ENCODE measurements around the gene POLR1G.
"Not testable (repeated sequence)": the region's sequence is repeated elsewhere in the genome, so short reads cannot be mapped to it uniquely, and the experiment has no call there.

POLR1G gene

GRCh38 chr19:45400192-45400591, 6.3 kb upstream of the POLR1G start:
- Histone ChIP-seq H3K4me3 (ENCODE audit: extremely low read depth, insufficient read depth, low read length, poor library complexity, severe bottlenecking) (no peak overlapping the region), H3K36me3 (ENCODE audit: control insufficient read depth, insufficient read depth, low read length) (peaks cover 23% of the 10 kb centered on the region), H3K27ac (ENCODE audit: low read depth, low read length, severe bottlenecking) (no peak overlapping the region), H3K4me1 (ENCODE audit: control insufficient read depth, insufficient read depth, low read length, poor library complexity, severe bottlenecking) (peaks cover 20% of the 10 kb centered on the region), H3K9me3 (ENCODE audit: control insufficient read depth, low read length) (no peaks in the 10 kb centered on the region)
- WGBS, 2 experiments (ENCODE audit: insufficient coverage in 2 of 2), result 100% methylated on average over 3 of the region's 6 CpGs

GRCh38 chr19:45401815-45402214, 4.6 kb upstream of the POLR1G start:
- Histone ChIP-seq H3K36me3 (ENCODE audit: control insufficient read depth, insufficient read depth, low read length) (peaks cover 16% of the 10 kb centered on the region), H3K27ac (ENCODE audit: low read depth, low read length, severe bottlenecking) (peak overlapping the region; percentile 29), H3K4me1 (ENCODE audit: control insufficient read depth, insufficient read depth, low read length, poor library complexity, severe bottlenecking) (peaks cover 20% of the 10 kb centered on the region), H3K9me3 (ENCODE audit: control insufficient read depth, low read length) (no peaks in the 10 kb centered on the region), H3K4me3 (ENCODE audit: extremely low read depth, insufficient read depth, low read length, poor library complexity, severe bottlenecking) (no peak overlapping the region)
- 95 to 98% methylated on average over 5 of the region's 6 CpGs for WGBS, 2 experiments (ENCODE audit: insufficient coverage in 2 of 2)

- H3K9me3 ChIP-seq (ENCODE audit: control insufficient read depth, low read length), result no peaks in the 10 kb centered on the region
- peaks cover 16% of the 10 kb centered on the region for H3K36me3 ChIP-seq (ENCODE audit: control insufficient read depth, insufficient read depth, low read length)
- peak overlapping the region; percentile 11 for H3K4me3 ChIP-seq (ENCODE audit: extremely low read depth, insufficient read depth, low read length, poor library complexity, severe bottlenecking)
- H3K27ac ChIP-seq (ENCODE audit: low read depth, low read length, severe bottlenecking), result peak overlapping the region; percentile 36
- H3K4me1 ChIP-seq (ENCODE audit: control insufficient read depth, insufficient read depth, low read length, poor library complexity, severe bottlenecking), result peaks cover 20% of the 10 kb centered on the region
- WGBS, 2 experiments (ENCODE audit: insufficient coverage in 2 of 2), result 16 to 18% methylated on average over 27 to 38 of the region's 40 CpGs
Observed at GRCh38 chr19:45402298-45403061, 4.0 kb upstream of the POLR1G start.

- Histone ChIP-seq H3K36me3 (ENCODE audit: control insufficient read depth, insufficient read depth, low read length) (peaks cover 20% of the 10 kb centered on the region), H3K4me3 (ENCODE audit: extremely low read depth, insufficient read depth, low read length, poor library complexity, severe bottlenecking) (peak overlapping the region; percentile 86)
- 69 to 75% methylated on average over 3 to 4 of the region's 4 CpGs for WGBS, 2 experiments (ENCODE audit: insufficient coverage in 2 of 2)
Observed at GRCh38 chr19:45403272-45403671, 3.2 kb upstream of the POLR1G start.

GRCh38 chr19:45403781-45404556, 2.5 kb upstream of the POLR1G start:
- Histone ChIP-seq H3K4me3 (ENCODE audit: extremely low read depth, insufficient read depth, low read length, poor library complexity, severe bottlenecking) (peak overlapping the region; percentile 86), H3K4me1 (ENCODE audit: control insufficient read depth, insufficient read depth, low read length, poor library complexity, severe bottlenecking) (peaks cover 20% of the 10 kb centered on the region), H3K9me3 (ENCODE audit: control insufficient read depth, low read length) (no peaks in the 10 kb centered on the region), H3K27ac (ENCODE audit: low read depth, low read length, severe bottlenecking) (no peak overlapping the region), H3K36me3 (ENCODE audit: control insufficient read depth, insufficient read depth, low read length) (peaks cover 27% of the 10 kb centered on the region)
- 3 to 4% methylated on average over 16 to 17 of the region's 25 CpGs for WGBS, 2 experiments (ENCODE audit: insufficient coverage in 2 of 2)

More at GRCh38 chr19:45403272-45403671, 3.2 kb upstream of the POLR1G start:
- Histone ChIP-seq H3K27ac (ENCODE audit: low read depth, low read length, severe bottlenecking) (peak overlapping the region; percentile 36), H3K9me3 (ENCODE audit: control insufficient read depth, low read length) (no peaks in the 10 kb centered on the region), H3K4me1 (ENCODE audit: control insufficient read depth, insufficient read depth, low read length, poor library complexity, severe bottlenecking) (peaks cover 20% of the 10 kb centered on the region)

- Histone ChIP-seq H3K27ac (ENCODE audit: low read depth, low read length, severe bottlenecking) (peak within 1 kb of the TSS; percentile 99), H3K4me1 (ENCODE audit: control insufficient read depth, insufficient read depth, low read length, poor library complexity, severe bottlenecking) (peaks cover 20% of the 10 kb centered on the region)
- 2 to 3% methylated on average over 40 to 45 of the region's 46 CpGs for WGBS, 2 experiments (ENCODE audit: insufficient coverage in 2 of 2)
Observed at GRCh38 chr19:45404557-45405434, 1.6 kb upstream of the POLR1G start, which contains the start of gene PPP1R13L. Gene PPP1R13L, minus strand, starts transcription at chr19:45405069. Its CDS starts 6,751 bp downstream, at chr19:45398318.

GRCh38 chr19:45405435-45406225, 814 bp upstream of the POLR1G start:
- H3K4me1 ChIP-seq (ENCODE audit: control insufficient read depth, insufficient read depth, low read length, poor library complexity, severe bottlenecking), result peaks cover 20% of the 10 kb centered on the region
- H3K36me3 ChIP-seq (ENCODE audit: control insufficient read depth, insufficient read depth, low read length), result peaks cover 27% of the 10 kb centered on the region
- WGBS, 2 experiments (ENCODE audit: insufficient coverage in 2 of 2), result 0 to 1% methylated on average over 32 to 45 of the region's 48 CpGs
- peak overlapping the region; percentile 99 for H3K27ac ChIP-seq (ENCODE audit: low read depth, low read length, severe bottlenecking)
- no peaks in the 10 kb centered on the region for H3K9me3 ChIP-seq (ENCODE audit: control insufficient read depth, low read length)
- peak overlapping the region; percentile 86 for H3K4me3 ChIP-seq (ENCODE audit: extremely low read depth, insufficient read depth, low read length, poor library complexity, severe bottlenecking)

More at GRCh38 chr19:45404557-45405434, 1.6 kb upstream of the POLR1G start, which contains the start of gene PPP1R13L:
- peaks cover 25% of the 10 kb centered on the region for H3K36me3 ChIP-seq (ENCODE audit: control insufficient read depth, insufficient read depth, low read length)
- no peaks in the 10 kb centered on the region for H3K9me3 ChIP-seq (ENCODE audit: control insufficient read depth, low read length)
- H3K4me3 ChIP-seq (ENCODE audit: extremely low read depth, insufficient read depth, low read length, poor library complexity, severe bottlenecking), result peak within 1 kb of the TSS; percentile 86

- Histone ChIP-seq H3K4me1 (ENCODE audit: control insufficient read depth, insufficient read depth, low read length, poor library complexity, severe bottlenecking) (peaks cover 18% of the 10 kb centered on the region), H3K36me3 (ENCODE audit: control insufficient read depth, insufficient read depth, low read length) (peaks cover 31% of the 10 kb centered on the region), H3K27ac (ENCODE audit: low read depth, low read length, severe bottlenecking) (peak overlapping the region; percentile 99), H3K9me3 (ENCODE audit: control insufficient read depth, low read length) (no peaks in the 10 kb centered on the region), H3K4me3 (ENCODE audit: extremely low read depth, insufficient read depth, low read length, poor library complexity, severe bottlenecking) (peak overlapping the region; percentile 86)
- 0% methylated on average over 6 to 8 of the region's 10 CpGs for WGBS, 2 experiments (ENCODE audit: insufficient coverage in 2 of 2)
Observed at GRCh38 chr19:45407091-45407375, 589 bp downstream of the POLR1G start.

GRCh38 chr19:45407585-45407984, 1.1 kb downstream of the POLR1G start:
- peaks cover 15% of the 10 kb centered on the region for H3K4me1 ChIP-seq (ENCODE audit: control insufficient read depth, insufficient read depth, low read length, poor library complexity, severe bottlenecking)
- not testable (repeated sequence) for H3K9me3 ChIP-seq (ENCODE audit: control insufficient read depth, low read length); H3K27ac ChIP-seq (ENCODE audit: low read depth, low read length, severe bottlenecking)
- H3K4me3 ChIP-seq (ENCODE audit: extremely low read depth, insufficient read depth, low read length, poor library complexity, severe bottlenecking), result peak overlapping the region; percentile 86
- H3K36me3 ChIP-seq (ENCODE audit: control insufficient read depth, insufficient read depth, low read length), result peaks cover 37% of the 10 kb centered on the region
- 74 to 82% methylated on average over 4 to 5 of the region's 5 CpGs for WGBS, 2 experiments (ENCODE audit: insufficient coverage in 2 of 2)

- H3K4me1 ChIP-seq (ENCODE audit: control insufficient read depth, insufficient read depth, low read length, poor library complexity, severe bottlenecking), result peaks cover 10% of the 10 kb centered on the region
- peaks cover 42% of the 10 kb centered on the region for H3K36me3 ChIP-seq (ENCODE audit: control insufficient read depth, insufficient read depth, low read length)
- H3K27ac ChIP-seq (ENCODE audit: low read depth, low read length, severe bottlenecking), result no peak overlapping the region
- no peak overlapping the region for H3K4me3 ChIP-seq (ENCODE audit: extremely low read depth, insufficient read depth, low read length, poor library complexity, severe bottlenecking)
- WGBS, 2 experiments (ENCODE audit: insufficient coverage in 2 of 2), result 92 to 95% methylated on average over 6 to 8 of the region's 8 CpGs
- H3K9me3 ChIP-seq (ENCODE audit: control insufficient read depth, low read length), result no peaks in the 10 kb centered on the region
Observed at GRCh38 chr19:45408121-45408520, 1.7 kb downstream of the POLR1G start.
